ENCODE results near the gene PKIG.

PKIG gene

DNA sequence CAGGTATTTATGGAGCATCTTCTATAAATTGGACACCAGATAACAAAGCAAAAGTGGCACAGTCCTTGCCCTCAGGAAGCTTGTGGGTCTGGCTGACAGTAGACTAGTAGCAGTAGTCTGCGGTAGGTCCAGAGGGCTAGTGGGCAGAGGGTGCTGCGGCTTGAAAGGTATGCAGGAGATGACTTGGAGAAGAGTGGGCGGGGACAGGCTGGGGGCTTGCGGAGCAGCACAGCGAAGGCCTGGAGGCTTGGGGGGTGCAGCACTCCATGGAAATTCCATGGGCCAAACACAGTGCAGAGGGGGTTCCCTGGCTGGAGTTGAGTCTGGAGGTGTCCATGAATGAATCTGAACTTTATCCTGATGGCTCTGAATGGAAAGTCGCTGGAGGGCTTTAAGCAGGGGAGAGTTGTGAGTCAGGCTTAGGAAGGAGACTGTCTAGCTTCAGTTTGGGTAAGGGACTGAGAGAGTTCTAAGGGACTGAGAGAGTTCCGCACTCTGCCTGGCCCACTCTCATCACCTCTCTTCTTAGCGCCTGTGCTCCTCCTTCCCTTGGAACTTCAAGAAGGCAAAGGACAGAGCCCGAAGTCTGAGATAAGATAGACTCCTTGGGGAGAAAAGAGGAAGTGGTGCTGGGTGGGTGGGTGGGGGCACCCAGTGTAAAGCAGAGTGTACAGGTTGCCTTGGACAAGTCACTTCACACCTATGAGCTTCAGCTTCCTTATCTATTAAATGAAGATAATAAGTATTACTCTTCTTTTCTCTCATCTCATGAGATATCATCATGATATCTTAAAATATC is 8.8 kb downstream of the PKIG start:
- POLR2A ChIA-PET, result interaction anchor here (1.2 kb wide), 1 partner anchor 70 kb away, joined by 3 read pairs; the partner anchor contains the start of gene SERINC3
- no peak for TF ChIP-seq SP1 (IDR thresholded peaks at IDR 0.05)
- no peak for TF ChIP-seq HDGF (IDR thresholded peaks at IDR 0.05; ENCODE audit: borderline replicate concordance)
- TF ChIP-seq FOXK2 (IDR thresholded peaks at IDR 0.05), result no peak
- CTCF ChIA-PET, result no interaction called here

DNA sequence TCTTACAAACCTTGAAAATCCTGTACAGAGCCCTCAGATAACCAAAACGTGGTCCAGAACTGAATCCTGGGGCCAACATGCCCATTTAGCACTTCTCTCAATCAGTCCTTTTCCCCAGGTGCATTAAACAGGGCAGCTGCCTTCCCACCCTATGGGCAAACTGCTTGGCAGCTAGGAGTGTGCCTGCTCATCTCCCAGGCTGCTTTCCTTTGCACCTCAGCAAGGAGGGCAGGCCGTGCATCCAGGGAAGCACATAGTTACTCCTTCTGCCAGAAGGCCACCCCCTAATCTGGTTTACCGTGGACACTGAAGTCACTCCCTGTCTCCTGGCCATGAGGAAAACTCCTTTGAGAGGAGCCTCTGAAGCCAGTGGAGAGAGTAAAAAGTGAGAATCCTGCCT is 10.0 kb downstream of the PKIG start:
- no peak for DNase-seq (ENCODE audit: extremely low spot score)
- TF ChIP-seq BHLHE40 (IDR thresholded peaks at IDR 0.05; ENCODE audit: borderline replicate concordance) (no peak), ARNT (IDR thresholded peaks at IDR 0.05) (no peak), NFRKB (IDR thresholded peaks at IDR 0.05) (no peak), ZNF384 (IDR thresholded peaks at IDR 0.05) (no peak), TARDBP (IDR thresholded peaks at IDR 0.05) (no peak), FOXK2 (IDR thresholded peaks at IDR 0.05) (no peak), SUZ12 (IDR thresholded peaks at IDR 0.05) (no peak), LEF1 (IDR thresholded peaks at IDR 0.05; ENCODE audit: borderline replicate concordance) (no peak), FOXM1 (IDR thresholded peaks at IDR 0.05; ENCODE audit: borderline replicate concordance) (no peak), SP1 (IDR thresholded peaks at IDR 0.05) (no peak), CTBP1 (IDR thresholded peaks at IDR 0.05; ENCODE audit: borderline replicate concordance) (no peak)
- CTCF ChIA-PET, result no interaction called here
- POLR2A ChIA-PET, result interaction anchor here (1.2 kb wide), 1 partner anchor 71 kb away, joined by 3 read pairs; the partner anchor contains the start of gene SERINC3

More for the DNA sequence above, 8.8 kb downstream of the PKIG start:
- DNase-seq (ENCODE audit: extremely low spot score), result no peak

DNA sequence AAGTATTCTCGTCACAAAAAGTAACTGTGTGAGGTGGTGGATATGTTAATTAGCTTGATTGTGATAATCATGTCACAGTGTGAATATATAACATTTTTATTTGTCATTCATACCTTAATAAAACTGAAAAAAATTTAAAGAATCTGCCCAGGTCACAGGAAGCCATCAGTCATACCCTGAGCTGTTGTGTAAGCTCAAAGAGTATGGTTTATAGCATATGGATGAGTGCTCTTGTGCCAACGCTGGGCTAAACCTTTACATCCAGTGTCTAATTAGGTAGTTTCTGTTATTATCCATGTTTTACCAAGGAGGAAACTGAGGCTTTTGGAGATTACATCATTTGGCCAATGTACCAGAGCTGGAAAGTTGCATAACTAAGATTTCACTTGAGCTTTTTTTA is 11.4 kb downstream of the PKIG start:
- TF ChIP-seq SP1 (IDR thresholded peaks at IDR 0.05), result no peak
- TF ChIP-seq FOXA1 (IDR thresholded peaks at IDR 0.05), result no peak
- no peak for TF ChIP-seq FOXK2 (IDR thresholded peaks at IDR 0.05)
- no peak for TF ChIP-seq NFRKB (IDR thresholded peaks at IDR 0.05)
- TF ChIP-seq SUZ12 (IDR thresholded peaks at IDR 0.05), result no peak
- no peak for TF ChIP-seq CTBP1 (IDR thresholded peaks at IDR 0.05; ENCODE audit: borderline replicate concordance)
- no peak for TF ChIP-seq L3MBTL2 (conservative IDR thresholded peaks at IDR 0.05)
- TF ChIP-seq ZNF384 (IDR thresholded peaks at IDR 0.05), result no peak
- TF ChIP-seq HDGF (IDR thresholded peaks at IDR 0.05; ENCODE audit: borderline replicate concordance), result no peak
- TF ChIP-seq ARNT (IDR thresholded peaks at IDR 0.05), result no peak
- no peak for TF ChIP-seq TARDBP (IDR thresholded peaks at IDR 0.05)
- TF ChIP-seq BHLHE40 (IDR thresholded peaks at IDR 0.05; ENCODE audit: borderline replicate concordance), result no peak
- TF ChIP-seq FOXM1 (IDR thresholded peaks at IDR 0.05; ENCODE audit: borderline replicate concordance), result no peak
- TF ChIP-seq, protein P1, sequence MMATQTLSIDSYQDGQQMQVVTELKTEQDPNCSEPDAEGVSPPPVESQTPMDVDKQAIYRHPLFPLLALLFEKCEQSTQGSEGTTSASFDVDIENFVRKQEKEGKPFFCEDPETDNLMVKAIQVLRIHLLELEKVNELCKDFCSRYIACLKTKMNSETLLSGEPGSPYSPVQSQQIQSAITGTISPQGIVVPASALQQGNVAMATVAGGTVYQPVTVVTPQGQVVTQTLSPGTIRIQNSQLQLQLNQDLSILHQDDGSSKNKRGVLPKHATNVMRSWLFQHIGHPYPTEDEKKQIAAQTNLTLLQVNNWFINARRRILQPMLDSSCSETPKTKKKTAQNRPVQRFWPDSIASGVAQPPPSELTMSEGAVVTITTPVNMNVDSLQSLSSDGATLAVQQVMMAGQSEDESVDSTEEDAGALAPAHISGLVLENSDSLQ (IDR thresholded peaks at IDR 0.05), result no peak
- no peak for TF ChIP-seq LEF1 (IDR thresholded peaks at IDR 0.05; ENCODE audit: borderline replicate concordance)
- CTCF ChIA-PET, result interaction anchor here (1.1 to 1.8 kb wide), 2 partner anchors 11 to 18 kb away, joined by 4 read pairs; no protein-coding TSS in a partner anchor
- POLR2A ChIA-PET, result no interaction called here
- DNase-seq (ENCODE audit: extremely low spot score), result no peak

- POLR2A ChIA-PET, result no interaction called here
- no peak for DNase-seq (ENCODE audit: extremely low spot score)
- CTCF ChIA-PET, result interaction anchor here (1.1 to 1.8 kb wide), 2 partner anchors 12 to 19 kb away, joined by 4 read pairs; no protein-coding TSS in a partner anchor
- TF ChIP-seq CTBP1 (IDR thresholded peaks at IDR 0.05; ENCODE audit: borderline replicate concordance), result no peak
Observed at GRCh38 chr20:44594730-44595129, 12.4 kb downstream of the PKIG start.

GRCh38 chr20:44596010-44596409 is 13.6 kb downstream of the PKIG start:
- TF ChIP-seq ARNT (IDR thresholded peaks at IDR 0.05), result no peak
- TF ChIP-seq NFRKB (IDR thresholded peaks at IDR 0.05), result no peak
- TF ChIP-seq L3MBTL2 (conservative IDR thresholded peaks at IDR 0.05), result no peak
- TF ChIP-seq ZNF384 (IDR thresholded peaks at IDR 0.05), result no peak
- no peak for TF ChIP-seq CTBP1 (IDR thresholded peaks at IDR 0.05; ENCODE audit: borderline replicate concordance)
- no peak for TF ChIP-seq LEF1 (IDR thresholded peaks at IDR 0.05; ENCODE audit: borderline replicate concordance)
- no peak for TF ChIP-seq FOXM1 (IDR thresholded peaks at IDR 0.05; ENCODE audit: borderline replicate concordance)
- TF ChIP-seq HDGF (IDR thresholded peaks at IDR 0.05; ENCODE audit: borderline replicate concordance), result no peak
- no peak for TF ChIP-seq SP1 (IDR thresholded peaks at IDR 0.05)
- no peak for TF ChIP-seq BHLHE40 (IDR thresholded peaks at IDR 0.05; ENCODE audit: borderline replicate concordance)
- TF ChIP-seq SUZ12 (IDR thresholded peaks at IDR 0.05), result no peak
- TF ChIP-seq FOXK2 (IDR thresholded peaks at IDR 0.05), result no peak
- TF ChIP-seq ELF4 (IDR thresholded peaks at IDR 0.05), result no peak
- TF ChIP-seq, protein P1 (IDR thresholded peaks at IDR 0.05), result no peak
- no peak for TF ChIP-seq FOXA1 (IDR thresholded peaks at IDR 0.05)
- TF ChIP-seq TARDBP (IDR thresholded peaks at IDR 0.05), result no peak
- no peak for DNase-seq (ENCODE audit: extremely low spot score)
- CTCF ChIA-PET, result no interaction called here
- POLR2A ChIA-PET, result no interaction called here

DNA sequence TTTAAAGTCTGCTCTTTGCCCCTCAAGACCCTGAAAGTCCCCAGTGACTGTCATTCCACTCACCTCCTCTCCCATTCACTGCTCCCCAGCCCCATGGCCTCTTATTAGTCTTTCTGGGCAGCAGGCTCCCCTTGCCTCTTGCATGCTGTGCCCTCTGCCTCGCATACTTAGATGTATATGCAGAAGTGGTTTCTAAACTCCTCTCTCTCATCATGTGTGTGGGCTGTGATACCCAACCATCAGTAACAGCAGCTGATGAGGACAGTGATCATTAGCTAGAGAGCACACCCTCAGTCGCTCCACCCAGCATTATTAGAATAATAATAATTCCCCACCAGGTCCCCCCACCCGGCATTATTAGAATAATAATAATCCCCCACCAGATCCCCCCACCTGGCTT is 14.5 kb downstream of the PKIG start:
- no peak for TF ChIP-seq HDGF (IDR thresholded peaks at IDR 0.05; ENCODE audit: borderline replicate concordance)
- no peak for TF ChIP-seq NFRKB (IDR thresholded peaks at IDR 0.05)
- no peak for TF ChIP-seq TARDBP (IDR thresholded peaks at IDR 0.05)
- no peak for TF ChIP-seq LEF1 (IDR thresholded peaks at IDR 0.05; ENCODE audit: borderline replicate concordance)
- TF ChIP-seq CTBP1 (IDR thresholded peaks at IDR 0.05; ENCODE audit: borderline replicate concordance), result no peak
- TF ChIP-seq SUZ12 (IDR thresholded peaks at IDR 0.05), result no peak
- no peak for TF ChIP-seq L3MBTL2 (conservative IDR thresholded peaks at IDR 0.05)
- no peak for TF ChIP-seq BHLHE40 (IDR thresholded peaks at IDR 0.05; ENCODE audit: borderline replicate concordance)
- no peak for TF ChIP-seq SP1 (IDR thresholded peaks at IDR 0.05)
- TF ChIP-seq ZNF384 (IDR thresholded peaks at IDR 0.05), result no peak
- TF ChIP-seq, protein P1 (IDR thresholded peaks at IDR 0.05), result no peak
- no peak for TF ChIP-seq FOXK2 (IDR thresholded peaks at IDR 0.05)
- no peak for TF ChIP-seq ELF4 (IDR thresholded peaks at IDR 0.05)
- no peak for TF ChIP-seq FOXA1 (IDR thresholded peaks at IDR 0.05)
- TF ChIP-seq FOXM1 (IDR thresholded peaks at IDR 0.05; ENCODE audit: borderline replicate concordance), result no peak
- no peak for TF ChIP-seq ARNT (IDR thresholded peaks at IDR 0.05)
- POLR2A ChIA-PET, result no interaction called here
- CTCF ChIA-PET, result interaction anchor here (0.6 kb wide), 1 partner anchor 212 kb away, joined by 3 read pairs; no protein-coding TSS in a partner anchor
- no peak for DNase-seq (ENCODE audit: extremely low spot score)

Measured in HEK293T (cell line).